A549 (cell line): ENCODE results near the gene ZDHHC15. TPM values are rescaled to one million over a fixed set of nuclear protein-coding genes. Genes with fewer than 3 reads are reported as not detected.
"Not testable (repeated sequence)": the region's sequence is repeated elsewhere in the genome, so short reads cannot be mapped to it uniquely, and the experiment has no call there.

Experiments used
- ATAC-seq, 2 experiments: fragments of 200-7000 bp in 1 of 2; fragments of >200 bp in 1 of 2; cut with Nextera tagmentation in 1 of 2; cut with Tn5 transposase in 1 of 2; 3 replicates each; pipeline versions ENCODE4 v1.8.0 to v1.9.1; 2018 to 2020; ENCODE audit warnings: mild to moderate bottlenecking in 1 of 2, moderate library complexity in 1 of 2
- CTCF ChIA-PET: fragments of 300-600 bp; sonication (Branson Sonifier 250); formaldehyde crosslinking; extraction: SDS; loops from one replicate; lab custom pipeline; 2021; ENCODE audit warnings: antibody characterized with exemption, inconsistent platforms; lab: Yijun Ruan, JAX
- POLR2A ChIA-PET: fragments of 350-600 bp; formaldehyde crosslinking; extraction: SDS; loops from one replicate; lab custom pipeline; 2021; ENCODE audit warnings: antibody characterized with exemption, inconsistent platforms; lab: Yijun Ruan, JAX
- DNase-seq, 2 experiments: peaks; one replicate each; pipeline versions ENCODE4 v3.0.0 to v3.0.0-alpha.2; 2011 to 2016; ENCODE audit warnings: low read depth in 1 of 2, low spot score in 1 of 2
- FAIRE-seq: peaks from 2 replicates; lab custom pipeline; 2011; peaks lifted over from hg19 to GRCh38; lab: Jason Lieb, UNC
- H3K27ac ChIP-seq, 2 experiments: fragments of >200 bp; sonication (Bioruptor Twin); formaldehyde crosslinking; 3 replicates each; pipeline ENCODE4 v1.5.1; 2016 to 2017
- H3K4me1 ChIP-seq: fragments of >200 bp; sonication (Bioruptor Twin); formaldehyde crosslinking; 3 replicates; pipeline ENCODE4 v1.6.1; 2016
- H3K4me2 ChIP-seq: fragments of >200 bp; sonication (Bioruptor Twin); formaldehyde crosslinking; 3 replicates; pipeline ENCODE4 v1.6.1; 2016
- H3K4me3 ChIP-seq: fragments of >200 bp; sonication (Bioruptor Twin); formaldehyde crosslinking; 3 replicates; pipeline ENCODE4 v1.5.1; 2016
- H3K9me3 ChIP-seq: fragments of >200 bp; sonication (Bioruptor Twin); formaldehyde crosslinking; 3 replicates; pipeline ENCODE4 v1.6.1; 2016
- CEBPB ChIP-seq, 2 experiments: fragments of >200 bp in 1 of 2; sonication (Bioruptor Twin) in 1 of 2; formaldehyde crosslinking in 1 of 2; IDR thresholded peaks; 2 replicates each; pipeline ENCODE4 v1.6.1; 2012 to 2016
- CHD4 ChIP-seq: fragments of 200-600 bp; sonication (generic); IDR thresholded peaks from 2 replicates; pipeline ENCODE4 v1.6.1; 2016; ENCODE audit warnings: antibody characterized with exemption, mild to moderate bottlenecking, borderline replicate concordance
- ESRRA ChIP-seq: fragments of 150-350 bp; IDR thresholded peaks from 2 replicates; pipeline ENCODE4 v1.6.1; 2014; ENCODE audit warnings: mild to moderate bottlenecking, low read length, borderline replicate concordance
- JUN ChIP-seq, 2 experiments: fragments of >200 bp; sonication (Bioruptor Twin); formaldehyde crosslinking; IDR thresholded peaks; 2 replicates in 1 of 2; 3 replicates in 1 of 2; pipeline ENCODE4 v1.6.1; 2016 to 2017
- MAFK ChIP-seq: fragments of 450-650 bp; IDR thresholded peaks from 2 replicates; pipeline ENCODE4 v1.6.1; 2014; ENCODE audit not compliant: partially characterized antibody
- MAZ ChIP-seq: fragments of 150-350 bp; IDR thresholded peaks from 2 replicates; pipeline ENCODE4 v1.6.1; 2014; ENCODE audit warnings: antibody characterized with exemption, low read depth, low read length, borderline replicate concordance
- SMC3 ChIP-seq: fragments of >200 bp; sonication (Bioruptor Twin); formaldehyde crosslinking; IDR thresholded peaks from 3 replicates; pipeline ENCODE4 v1.6.1; 2018; ENCODE audit warnings: inconsistent platforms
- TFCP2L1 ChIP-seq: fragments of 250-450 bp; sonication (Bioruptor Pico); IDR thresholded peaks from 2 replicates; pipeline ENCODE4 v1.5.0; 2021; ENCODE audit warnings: mild to moderate bottlenecking
- WGBS: methylation state at CpG from one replicate; pipeline ENCODE4 v1.1.6; 2017; ENCODE audit errors: missing lambda C conversion rate; 5-methylcytosine and 5-hydroxymethylcytosine counted together
- polyA plus RNA-seq, 4 experiments: library from polyadenylated mRNA; depleted of rRNA in 3 of 4; stranded (reverse); fragments of >200 nt; fragmentation: RNase III in 1 of 4; extraction: RNeasy Plus Mini Kit Qiagen cat#74134 plus additional on column Dnase treatment in 1 of 4; gene quantifications; 2 replicates in 3 of 4; 3 replicates in 1 of 4; pipeline ENCODE4 v1.2.3, GENCODE V29; 2011 to 2017
- TF ChIP-seq, protein P1 (sequence below): IDR thresholded peaks from 2 replicates; pipeline ENCODE4 v1.6.1; 2012
- TF ChIP-seq, protein P2 (sequence below): fragments of >200 bp; sonication (Bioruptor Twin); formaldehyde crosslinking; IDR thresholded peaks from 3 replicates; pipeline ENCODE4 v1.6.1; 2016
- TF ChIP-seq, protein P3 (sequence below): fragments of 150-350 bp; IDR thresholded peaks from 2 replicates; pipeline ENCODE4 v1.6.1; 2014; ENCODE audit warnings: low read depth, mild to moderate bottlenecking, low read length

The ZDHHC15 gene
- polyA plus RNA-seq, 2 of the 4 experiments (the other 2 are of a cell fraction) = not detected

DNA sequence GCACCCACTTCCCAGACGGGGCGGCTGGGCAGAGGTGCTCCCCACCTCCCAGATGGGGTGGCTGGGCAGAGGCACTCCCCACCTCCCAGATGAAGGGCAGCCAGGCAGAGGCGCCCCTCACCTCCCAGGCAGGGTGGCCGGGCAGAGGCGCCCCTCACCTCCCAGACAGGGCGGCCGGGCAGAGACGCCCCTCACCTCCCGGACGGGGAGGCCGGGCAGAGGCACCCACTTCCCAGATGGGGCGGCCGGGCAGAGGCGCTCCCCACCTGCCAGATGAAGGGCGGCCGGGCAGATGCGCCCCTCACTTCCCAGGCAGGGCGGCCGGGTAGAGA is 187.7 kb downstream of the ZDHHC15 start (continued):
- TF ChIP-seq, protein P1, sequence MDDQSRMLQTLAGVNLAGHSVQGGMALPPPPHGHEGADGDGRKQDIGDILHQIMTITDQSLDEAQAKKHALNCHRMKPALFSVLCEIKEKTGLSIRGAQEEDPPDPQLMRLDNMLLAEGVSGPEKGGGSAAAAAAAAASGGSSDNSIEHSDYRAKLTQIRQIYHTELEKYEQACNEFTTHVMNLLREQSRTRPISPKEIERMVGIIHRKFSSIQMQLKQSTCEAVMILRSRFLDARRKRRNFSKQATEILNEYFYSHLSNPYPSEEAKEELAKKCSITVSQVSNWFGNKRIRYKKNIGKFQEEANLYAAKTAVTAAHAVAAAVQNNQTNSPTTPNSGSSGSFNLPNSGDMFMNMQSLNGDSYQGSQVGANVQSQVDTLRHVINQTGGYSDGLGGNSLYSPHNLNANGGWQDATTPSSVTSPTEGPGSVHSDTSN = no peak
- no peak for TF ChIP-seq MAZ
- no peak for TF ChIP-seq MAFK
- no peak for TF ChIP-seq CEBPB (IDR thresholded peaks at IDR 0.05)
- TF ChIP-seq, protein P2, sequence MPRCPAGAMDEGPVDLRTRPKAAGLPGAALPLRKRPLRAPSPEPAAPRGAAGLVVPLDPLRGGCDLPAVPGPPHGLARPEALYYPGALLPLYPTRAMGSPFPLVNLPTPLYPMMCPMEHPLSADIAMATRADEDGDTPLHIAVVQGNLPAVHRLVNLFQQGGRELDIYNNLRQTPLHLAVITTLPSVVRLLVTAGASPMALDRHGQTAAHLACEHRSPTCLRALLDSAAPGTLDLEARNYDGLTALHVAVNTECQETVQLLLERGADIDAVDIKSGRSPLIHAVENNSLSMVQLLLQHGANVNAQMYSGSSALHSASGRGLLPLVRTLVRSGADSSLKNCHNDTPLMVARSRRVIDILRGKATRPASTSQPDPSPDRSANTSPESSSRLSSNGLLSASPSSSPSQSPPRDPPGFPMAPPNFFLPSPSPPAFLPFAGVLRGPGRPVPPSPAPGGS = no peak
- no peak for TF ChIP-seq CHD4
- no peak for TF ChIP-seq ESRRA

DNA sequence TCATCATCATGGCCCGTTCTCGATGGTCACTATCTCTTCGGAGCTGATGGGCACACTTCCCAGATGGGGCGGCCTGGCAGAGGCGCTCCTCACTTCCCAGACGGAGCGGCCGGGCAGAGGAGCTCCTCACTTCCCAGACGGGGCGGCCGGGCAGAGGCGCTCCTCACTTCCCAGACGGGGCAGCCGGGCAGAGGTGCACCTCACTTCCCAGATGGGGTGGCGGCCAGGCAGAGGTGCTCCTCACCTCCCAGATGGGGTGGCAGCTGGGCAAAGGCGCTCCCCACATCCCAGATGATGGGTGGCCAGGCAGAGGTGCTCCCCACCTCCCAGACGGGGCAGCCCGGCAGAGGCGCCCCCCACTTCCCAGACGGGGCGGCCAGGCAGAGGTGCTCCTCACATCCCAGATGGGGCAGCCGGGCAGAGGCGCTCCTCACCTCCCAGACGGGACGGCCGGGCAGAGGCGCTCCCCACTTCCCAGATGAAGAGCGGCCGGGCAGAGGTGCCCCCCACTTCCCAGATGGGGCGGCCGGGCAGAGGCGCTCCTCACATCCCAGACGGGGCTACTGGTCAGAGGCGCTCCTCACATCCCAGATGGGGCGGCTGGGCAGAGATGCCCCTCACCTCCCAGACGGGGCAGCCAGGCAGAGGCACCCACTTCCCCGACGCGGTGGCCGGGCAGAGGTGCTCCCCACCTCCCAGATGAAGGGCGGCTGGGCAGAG is 188.3 kb downstream of the ZDHHC15 start:
- H3K4me1 ChIP-seq, DNase-seq, H3K9me3 ChIP-seq, H3K4me3 ChIP-seq, FAIRE-seq, H3K4me2 ChIP-seq, H3K27ac ChIP-seq, CTCF ChIA-PET, ATAC-seq, POLR2A ChIA-PET: not testable (repeated sequence)
- 95% methylated on average over 3 of the region's 41 CpGs for WGBS

DNA sequence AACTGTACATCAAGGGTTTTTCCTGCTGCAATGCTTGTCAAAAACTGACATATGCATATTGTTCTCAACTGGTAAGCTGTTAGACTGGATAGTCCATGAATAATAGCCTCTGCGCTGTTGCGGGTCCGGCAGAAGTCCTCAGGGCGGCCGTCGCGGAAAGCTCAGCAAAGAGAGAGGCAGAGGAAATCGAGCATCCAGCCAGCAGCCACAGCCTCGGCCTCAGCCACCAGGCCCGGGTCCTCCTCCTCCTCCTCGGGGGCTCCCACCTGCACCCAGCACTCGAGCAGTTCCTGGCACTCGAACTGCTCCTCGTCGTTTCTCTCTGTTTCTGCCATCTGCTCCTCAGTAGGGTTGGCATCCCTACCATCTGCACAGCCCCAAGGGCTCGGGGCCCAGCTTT is 195.2 kb downstream of the ZDHHC15 start:
- H3K4me1 ChIP-seq = no peaks in the 10 kb centered on the region
- no peak for ATAC-seq
- no peaks in the 10 kb centered on the region for H3K9me3 ChIP-seq
- CTCF ChIA-PET = no interaction called here
- H3K4me2 ChIP-seq = no peak overlapping the region
- FAIRE-seq = no peak
- POLR2A ChIA-PET = no interaction called here
- no peak overlapping the region for H3K4me3 ChIP-seq
- TF ChIP-seq TFCP2L1 (CRISPR knock-in tag) = no peak
- no peak for TF ChIP-seq JUN (IDR thresholded peaks at IDR 0.05)
- TF ChIP-seq, protein P3, sequence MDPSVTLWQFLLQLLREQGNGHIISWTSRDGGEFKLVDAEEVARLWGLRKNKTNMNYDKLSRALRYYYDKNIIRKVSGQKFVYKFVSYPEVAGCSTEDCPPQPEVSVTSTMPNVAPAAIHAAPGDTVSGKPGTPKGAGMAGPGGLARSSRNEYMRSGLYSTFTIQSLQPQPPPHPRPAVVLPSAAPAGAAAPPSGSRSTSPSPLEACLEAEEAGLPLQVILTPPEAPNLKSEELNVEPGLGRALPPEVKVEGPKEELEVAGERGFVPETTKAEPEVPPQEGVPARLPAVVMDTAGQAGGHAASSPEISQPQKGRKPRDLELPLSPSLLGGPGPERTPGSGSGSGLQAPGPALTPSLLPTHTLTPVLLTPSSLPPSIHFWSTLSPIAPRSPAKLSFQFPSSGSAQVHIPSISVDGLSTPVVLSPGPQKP = no peak
- no peak for TF ChIP-seq SMC3
- H3K27ac ChIP-seq = no peak overlapping the region
- 86% methylated on average over 16 of the region's 16 CpGs for WGBS
- no peak for DNase-seq

Other genes starting within 250 kb of the ZDHHC15 start
- gene UPRT, start 249.0 kb downstream of the ZDHHC15 start, polyA plus RNA-seq (2011; rRNA removed) = 7.8 and 9.8 TPM in 2 replicates
- gene UPRT, start 249.0 kb downstream of the ZDHHC15 start, polyA plus RNA-seq (2017; fragmentation: RNase III; extraction: RNeasy Plus Mini Kit Qiagen cat#74134 plus additional on column Dnase treatment) = 7.9 to 9.3 TPM (median 8.6 TPM) in 3 replicates